Neural cell (in vitro differentiated cells): ENCODE data around the gene MERTK. TPM values are rescaled to one million over a fixed set of nuclear protein-coding genes. Genes with fewer than 3 reads are reported as not detected.

Experiments used
- H2AFZ ChIP-seq: fragments of 200-600, 300-800 bp; sonication (generic), shearing (Covaris generic); 2 replicates; pipeline ENCODE4 v1.6.0; 2014; ENCODE audit warnings: low read depth, mild to moderate bottlenecking, antibody characterized with exemption, low read length, moderate library complexity
- H3F3A ChIP-seq: fragments of 200-600 bp; shearing (Covaris generic); 2 replicates; pipeline ENCODE4 v1.6.1; 2016; ENCODE audit warnings: mild to moderate bottlenecking, moderate library complexity, mixed read lengths, antibody characterized with exemption, low read length; ENCODE audit not compliant: insufficient read depth, poor library complexity, severe bottlenecking
- H3K27ac ChIP-seq: fragments of 200-600, 300-800 bp; sonication (generic), shearing (Covaris generic); 2 replicates; pipeline ENCODE4 v1.5.1; 2014; ENCODE audit warnings: mild to moderate bottlenecking, low read length, moderate library complexity
- H3K27me3 ChIP-seq: fragments of 300-800, 200-600 bp; sonication (generic), shearing (Covaris generic); 2 replicates; pipeline ENCODE4 v1.6.0; 2014; ENCODE audit warnings: mild to moderate bottlenecking, low read depth, low read length, moderate library complexity; ENCODE audit not compliant: insufficient read depth
- H3K36me3 ChIP-seq: fragments of 300-800, 200-600 bp; sonication (generic), shearing (Covaris generic); 2 replicates; pipeline ENCODE4 v1.5.1; 2014; ENCODE audit warnings: mild to moderate bottlenecking, antibody characterized with exemption, low read length, moderate library complexity; ENCODE audit not compliant: insufficient read depth
- H3K4me2 ChIP-seq: fragments of 300-800, 200-600 bp; sonication (generic), shearing (Covaris generic); 2 replicates; pipeline ENCODE4 v1.6.0; 2014; ENCODE audit warnings: mild to moderate bottlenecking, low read length
- H3K4me3 ChIP-seq: fragments of 300-800, 200-600 bp; sonication (generic), shearing (Covaris generic); 2 replicates; pipeline ENCODE4 v1.5.1; 2014; ENCODE audit warnings: mild to moderate bottlenecking, low read length, moderate library complexity
- H3K79me2 ChIP-seq: fragments of 200-600 bp; shearing (Covaris generic); replicated peaks from 2 replicates; pipeline ENCODE4 v1.6.0; 2014; ENCODE audit warnings: mild to moderate bottlenecking, low read length, moderate library complexity; ENCODE audit not compliant: insufficient read depth
- H3K9ac ChIP-seq: fragments of 300-800, 200-600 bp; sonication (generic), shearing (Covaris generic); 2 replicates; pipeline ENCODE4 v1.6.1; 2016; ENCODE audit warnings: mild to moderate bottlenecking, low read length, mixed read lengths
- H3K9me2 ChIP-seq: fragments of 200-600 bp; shearing (Covaris generic); 2 replicates; pipeline ENCODE4 v1.6.1; 2016; ENCODE audit warnings: mild to moderate bottlenecking, low read length, mixed read lengths; ENCODE audit not compliant: insufficient read depth
- H3K9me3 ChIP-seq: fragments of 200-600, 300-800 bp; sonication (generic), shearing (Covaris generic); 2 replicates; pipeline ENCODE4 v1.6.1; 2016; ENCODE audit warnings: mild to moderate bottlenecking, mixed run types, low read length, moderate library complexity, mixed read lengths
- H4K20me1 ChIP-seq: fragments of 200-600 bp; shearing (Covaris generic); 2 replicates; pipeline ENCODE4 v1.6.1; 2016; ENCODE audit warnings: mild to moderate bottlenecking, mixed run types; ENCODE audit not compliant: insufficient read depth
- EP300 ChIP-seq: fragments of 450-650 bp; conservative IDR thresholded peaks from 2 replicates; pipeline ENCODE4 v1.6.1; 2014; ENCODE audit warnings: antibody characterized with exemption, mild to moderate bottlenecking, moderate library complexity; ENCODE audit not compliant: poor library complexity, severe bottlenecking
- EZH2 ChIP-seq: fragments of 200-600, 300-800 bp; shearing (Covaris generic), sonication (generic); IDR thresholded peaks from 2 replicates; pipeline ENCODE4 v1.6.1; 2014; ENCODE audit warnings: antibody characterized with exemption, low read length, borderline replicate concordance, mild to moderate bottlenecking; ENCODE audit not compliant: insufficient read depth, poor library complexity, severe bottlenecking
- MXI1 ChIP-seq: fragments of 450-650 bp; conservative IDR thresholded peaks from 2 replicates; pipeline ENCODE4 v1.6.1; 2014; ENCODE audit warnings: antibody characterized with exemption, mild to moderate bottlenecking; ENCODE audit not compliant: poor library complexity, severe bottlenecking
- POLR2AphosphoS5 ChIP-seq: IDR thresholded peaks from 2 replicates; pipeline ENCODE4 v1.6.1; 2012
- RAD21 ChIP-seq: fragments of 450-650 bp; conservative IDR thresholded peaks from 2 replicates; pipeline ENCODE4 v1.6.1; 2014; ENCODE audit warnings: antibody characterized with exemption, mild to moderate bottlenecking, moderate library complexity
- SMC3 ChIP-seq: fragments of 450-650 bp; conservative IDR thresholded peaks from 2 replicates; pipeline ENCODE4 v1.6.1; 2014; ENCODE audit warnings: antibody characterized with exemption, mild to moderate bottlenecking, moderate library complexity; ENCODE audit not compliant: poor library complexity
- TAF1 ChIP-seq: IDR thresholded peaks from 2 replicates; pipeline ENCODE4 v1.6.1; 2012; ENCODE audit warnings: low read depth
- polyA plus RNA-seq: library from polyadenylated mRNA; depleted of rRNA; stranded (reverse); fragments of >200 nt; gene quantifications from 2 replicates; pipeline ENCODE4 v1.2.3, GENCODE V29; 2014
- TF ChIP-seq, protein P1 (sequence below): fragments of 450-650 bp; IDR thresholded peaks from 2 replicates; pipeline ENCODE4 v1.5.1; 2014; ENCODE audit warnings: antibody characterized with exemption, mild to moderate bottlenecking, moderate library complexity; ENCODE audit not compliant: poor library complexity, severe bottlenecking
- TF ChIP-seq, protein P2 (sequence below): IDR thresholded peaks from 2 replicates; pipeline ENCODE4 v1.6.1; 2012; ENCODE audit warnings: borderline replicate concordance

The MERTK gene
- polyA plus RNA-seq, 1 donor from 2014 or later = 0.53 TPM

DNA sequence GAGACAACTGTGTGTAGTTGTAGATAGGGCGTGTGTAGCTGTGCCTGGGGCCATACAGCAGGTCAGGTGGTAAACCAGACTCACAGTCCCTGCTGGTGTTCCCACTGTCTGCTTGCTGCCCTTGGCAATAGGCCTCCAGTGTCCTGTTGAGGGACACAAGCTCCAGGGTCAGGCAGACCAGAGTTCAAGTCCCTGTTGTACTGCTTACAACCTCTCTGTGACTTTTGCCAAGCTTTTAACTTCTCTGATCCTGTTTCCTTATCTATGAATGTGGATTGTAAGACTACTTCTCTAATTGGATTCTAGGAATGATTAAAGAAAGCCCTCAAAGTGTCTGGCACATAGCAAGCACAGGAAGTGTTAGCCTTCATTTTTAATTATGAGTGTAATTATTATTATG is 68.6 kb downstream of the MERTK start:
- no peaks in the 10 kb centered on the region for H3K36me3 ChIP-seq

DNA sequence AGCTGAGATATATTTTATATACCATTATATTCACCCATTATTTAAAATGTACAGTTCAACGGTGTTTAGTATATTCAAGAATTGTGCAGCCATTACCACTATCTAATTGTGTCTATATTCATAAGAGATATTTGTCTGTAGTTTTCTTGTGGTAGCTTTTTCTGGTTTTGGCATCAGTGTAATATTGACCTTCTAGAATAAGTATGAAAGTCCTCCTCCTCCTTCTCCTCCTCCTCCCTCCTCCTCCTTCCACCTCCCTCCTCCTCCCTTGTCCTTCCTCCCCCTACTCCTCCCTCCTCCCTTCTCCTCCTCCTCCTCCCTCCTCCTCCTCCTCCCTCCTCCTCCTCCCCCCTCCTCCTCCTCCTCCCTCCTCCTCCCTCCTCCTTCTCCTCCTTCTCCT is 72.0 kb downstream of the MERTK start:
- H3K79me2 ChIP-seq = no peaks in the 10 kb centered on the region
- H3F3A ChIP-seq = no peaks in the 10 kb centered on the region
- no peaks in the 10 kb centered on the region for H3K27me3 ChIP-seq
- no peaks in the 10 kb centered on the region for H3K9me3 ChIP-seq
- H3K36me3 ChIP-seq = no peaks in the 10 kb centered on the region
- no peaks in the 10 kb centered on the region for H3K9me2 ChIP-seq
- H4K20me1 ChIP-seq = no peaks in the 10 kb centered on the region
- H3K4me2 ChIP-seq = no peak overlapping the region
- no peak overlapping the region for H3K27ac ChIP-seq
- H2AFZ ChIP-seq = no peak overlapping the region
- H3K9ac ChIP-seq = no peak overlapping the region
- TF ChIP-seq TAF1 (no peak), EZH2 (no peak)
- no peak overlapping the region for H3K4me3 ChIP-seq

More for the DNA sequence above, 68.6 kb downstream of the MERTK start:
- H3K4me3 ChIP-seq = no peak overlapping the region
- H3F3A ChIP-seq = no peaks in the 10 kb centered on the region
- H3K9me3 ChIP-seq = no peaks in the 10 kb centered on the region
- H3K9ac ChIP-seq = no peak overlapping the region
- H3K27ac ChIP-seq = no peak overlapping the region
- no peaks in the 10 kb centered on the region for H3K27me3 ChIP-seq
- no peak for TF ChIP-seq TAF1
- H2AFZ ChIP-seq = no peak overlapping the region
- no peak overlapping the region for H3K4me2 ChIP-seq
- H4K20me1 ChIP-seq = no peaks in the 10 kb centered on the region
- H3K9me2 ChIP-seq = no peaks in the 10 kb centered on the region
- no peaks in the 10 kb centered on the region for H3K79me2 ChIP-seq

DNA sequence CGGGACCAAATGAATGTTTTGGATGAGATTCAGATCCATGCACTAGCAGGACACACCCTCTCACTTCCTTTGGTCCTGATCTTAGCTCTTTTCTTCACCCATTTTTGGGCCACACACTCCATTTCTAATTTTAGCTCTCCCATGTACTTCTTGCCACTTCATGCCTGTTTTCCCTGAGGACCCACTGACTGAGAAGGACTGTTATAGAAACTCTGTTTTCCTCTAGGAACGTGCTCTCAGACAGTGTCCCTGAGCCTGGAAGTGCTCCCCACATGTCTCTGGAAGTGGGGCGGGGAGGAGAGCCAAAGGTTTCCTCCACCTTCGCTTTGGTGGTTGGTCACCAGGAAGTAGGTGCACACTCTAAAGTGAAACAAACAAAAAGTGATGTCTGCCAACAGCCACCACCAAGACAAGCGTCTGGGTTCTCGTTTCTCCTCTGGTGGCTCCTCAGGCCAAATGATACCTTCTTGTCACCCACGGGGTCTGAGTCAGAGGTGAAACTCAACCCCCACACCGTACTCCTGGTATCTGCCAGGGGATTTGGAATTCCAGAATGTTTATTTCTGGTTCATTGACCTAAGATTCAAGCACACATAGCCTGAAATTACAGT is 74.7 kb downstream of the MERTK start:
- H3K9me3 ChIP-seq = no peaks in the 10 kb centered on the region
- H3K9ac ChIP-seq = no peak overlapping the region
- H4K20me1 ChIP-seq = no peaks in the 10 kb centered on the region
- TF ChIP-seq POLR2AphosphoS5 (no peak), RAD21 (no peak), MXI1 (no peak), EZH2 (no peak), EP300 (no peak), SMC3 (no peak), TAF1 (no peak)
- TF ChIP-seq, protein P1, sequence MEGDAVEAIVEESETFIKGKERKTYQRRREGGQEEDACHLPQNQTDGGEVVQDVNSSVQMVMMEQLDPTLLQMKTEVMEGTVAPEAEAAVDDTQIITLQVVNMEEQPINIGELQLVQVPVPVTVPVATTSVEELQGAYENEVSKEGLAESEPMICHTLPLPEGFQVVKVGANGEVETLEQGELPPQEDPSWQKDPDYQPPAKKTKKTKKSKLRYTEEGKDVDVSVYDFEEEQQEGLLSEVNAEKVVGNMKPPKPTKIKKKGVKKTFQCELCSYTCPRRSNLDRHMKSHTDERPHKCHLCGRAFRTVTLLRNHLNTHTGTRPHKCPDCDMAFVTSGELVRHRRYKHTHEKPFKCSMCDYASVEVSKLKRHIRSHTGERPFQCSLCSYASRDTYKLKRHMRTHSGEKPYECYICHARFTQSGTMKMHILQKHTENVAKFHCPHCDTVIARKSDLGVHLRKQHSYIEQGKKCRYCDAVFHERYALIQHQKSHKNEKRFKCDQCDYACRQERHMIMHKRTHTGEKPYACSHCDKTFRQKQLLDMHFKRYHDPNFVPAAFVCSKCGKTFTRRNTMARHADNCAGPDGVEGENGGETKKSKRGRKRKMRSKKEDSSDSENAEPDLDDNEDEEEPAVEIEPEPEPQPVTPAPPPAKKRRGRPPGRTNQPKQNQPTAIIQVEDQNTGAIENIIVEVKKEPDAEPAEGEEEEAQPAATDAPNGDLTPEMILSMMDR = no peak
- TF ChIP-seq, protein P2, sequence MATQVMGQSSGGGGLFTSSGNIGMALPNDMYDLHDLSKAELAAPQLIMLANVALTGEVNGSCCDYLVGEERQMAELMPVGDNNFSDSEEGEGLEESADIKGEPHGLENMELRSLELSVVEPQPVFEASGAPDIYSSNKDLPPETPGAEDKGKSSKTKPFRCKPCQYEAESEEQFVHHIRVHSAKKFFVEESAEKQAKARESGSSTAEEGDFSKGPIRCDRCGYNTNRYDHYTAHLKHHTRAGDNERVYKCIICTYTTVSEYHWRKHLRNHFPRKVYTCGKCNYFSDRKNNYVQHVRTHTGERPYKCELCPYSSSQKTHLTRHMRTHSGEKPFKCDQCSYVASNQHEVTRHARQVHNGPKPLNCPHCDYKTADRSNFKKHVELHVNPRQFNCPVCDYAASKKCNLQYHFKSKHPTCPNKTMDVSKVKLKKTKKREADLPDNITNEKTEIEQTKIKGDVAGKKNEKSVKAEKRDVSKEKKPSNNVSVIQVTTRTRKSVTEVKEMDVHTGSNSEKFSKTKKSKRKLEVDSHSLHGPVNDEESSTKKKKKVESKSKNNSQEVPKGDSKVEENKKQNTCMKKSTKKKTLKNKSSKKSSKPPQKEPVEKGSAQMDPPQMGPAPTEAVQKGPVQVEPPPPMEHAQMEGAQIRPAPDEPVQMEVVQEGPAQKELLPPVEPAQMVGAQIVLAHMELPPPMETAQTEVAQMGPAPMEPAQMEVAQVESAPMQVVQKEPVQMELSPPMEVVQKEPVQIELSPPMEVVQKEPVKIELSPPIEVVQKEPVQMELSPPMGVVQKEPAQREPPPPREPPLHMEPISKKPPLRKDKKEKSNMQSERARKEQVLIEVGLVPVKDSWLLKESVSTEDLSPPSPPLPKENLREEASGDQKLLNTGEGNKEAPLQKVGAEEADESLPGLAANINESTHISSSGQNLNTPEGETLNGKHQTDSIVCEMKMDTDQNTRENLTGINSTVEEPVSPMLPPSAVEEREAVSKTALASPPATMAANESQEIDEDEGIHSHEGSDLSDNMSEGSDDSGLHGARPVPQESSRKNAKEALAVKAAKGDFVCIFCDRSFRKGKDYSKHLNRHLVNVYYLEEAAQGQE = no peak
- H3K36me3 ChIP-seq = no peaks in the 10 kb centered on the region
- no peak overlapping the region for H2AFZ ChIP-seq
- H3K27ac ChIP-seq = no peak overlapping the region
- H3K79me2 ChIP-seq = no peaks in the 10 kb centered on the region
- no peaks in the 10 kb centered on the region for H3K9me2 ChIP-seq
- H3K4me3 ChIP-seq = no peak overlapping the region
- H3K27me3 ChIP-seq = no peaks in the 10 kb centered on the region
- H3K4me2 ChIP-seq = no peak overlapping the region
- H3F3A ChIP-seq = no peaks in the 10 kb centered on the region
